Mesendoderm (in vitro differentiated cells): Measurements from ENCODE around the gene SLC35C1.
A peak's percentile ranks its signal among the peaks of the same experiment; 100 is the strongest.
"Not testable (repeated sequence)": the region's sequence is repeated elsewhere in the genome, so short reads cannot be mapped to it uniquely, and the experiment has no call there.

ENCODE experiments used
- DNase-seq: peaks from one replicate; pipeline ENCODE4 v3.0.0; 2013
- H2AK5ac ChIP-seq: 2 replicates; pipeline ENCODE4 v1.6.1; 2013; ENCODE audit warnings: low read length, inconsistent platforms
- H2BK120ac ChIP-seq: 2 replicates; pipeline ENCODE4 v1.6.1; 2013; ENCODE audit warnings: low read depth, mild to moderate bottlenecking, low read length, moderate library complexity, mixed read lengths
- H2BK15ac ChIP-seq: replicated peaks from 2 replicates; pipeline ENCODE4 v1.6.1; 2013; ENCODE audit warnings: low read depth, mild to moderate bottlenecking, moderate library complexity
- H2BK5ac ChIP-seq: 2 replicates; pipeline ENCODE4 v1.6.1; 2013; ENCODE audit warnings: low read length, inconsistent platforms
- H3K18ac ChIP-seq: 2 replicates; pipeline ENCODE4 v1.6.1; 2013; ENCODE audit warnings: mild to moderate bottlenecking, low read length, mixed read lengths
- H3K23ac ChIP-seq: one replicate; pipeline ENCODE4 v1.6.1; 2013; ENCODE audit warnings: low read length
- H3K27ac ChIP-seq: 2 replicates; pipeline ENCODE4 v1.5.1; 2013; ENCODE audit warnings: low read depth, mild to moderate bottlenecking, inconsistent platforms, low read length, moderate library complexity
- H3K27me3 ChIP-seq: 2 replicates; pipeline ENCODE4 v1.6.1; 2013; ENCODE audit warnings: low read length, control low read depth, mild to moderate bottlenecking, inconsistent platforms; ENCODE audit not compliant: insufficient read depth, poor library complexity
- H3K36me3 ChIP-seq: 2 replicates; pipeline ENCODE4 v1.6.1; 2013; ENCODE audit warnings: low read length, inconsistent platforms; ENCODE audit not compliant: control insufficient read depth, insufficient read depth
- H3K4ac ChIP-seq: one replicate; pipeline ENCODE4 v1.6.1; 2013; ENCODE audit warnings: low read depth, mild to moderate bottlenecking, low read length, moderate library complexity
- H3K4me1 ChIP-seq: 2 replicates; pipeline ENCODE4 v1.6.1; 2013; ENCODE audit warnings: low read depth, low read length, inconsistent platforms; ENCODE audit not compliant: control insufficient read depth
- H3K4me2 ChIP-seq: 2 replicates; pipeline ENCODE4 v1.6.1; 2013; ENCODE audit warnings: low read length
- H3K4me3 ChIP-seq: 2 replicates; pipeline ENCODE4 v1.5.1; 2013; ENCODE audit warnings: mild to moderate bottlenecking, low read length
- H3K56ac ChIP-seq: one replicate; pipeline ENCODE4 v1.6.1; 2013; ENCODE audit warnings: low read length
- H3K79me1 ChIP-seq: 2 replicates; pipeline ENCODE4 v1.6.1; 2013; ENCODE audit warnings: low read length, inconsistent platforms
- H3K79me2 ChIP-seq: 2 replicates; pipeline ENCODE4 v1.6.1; 2013; ENCODE audit warnings: mild to moderate bottlenecking, low read length; ENCODE audit not compliant: control insufficient read depth, insufficient read depth
- H3K9ac ChIP-seq: 2 replicates; pipeline ENCODE4 v1.6.1; 2013; ENCODE audit warnings: low read length, inconsistent platforms
- H4K5ac ChIP-seq: one replicate; pipeline ENCODE4 v1.6.1; 2013; ENCODE audit warnings: low read length
- H4K8ac ChIP-seq: one replicate; pipeline ENCODE4 v1.6.1; 2013; ENCODE audit warnings: low read depth, mild to moderate bottlenecking, control low read depth, low read length, moderate library complexity
- WGBS: extraction: QIAGEN DNeasy Blood & Tissue Kit; methylation state at CpG from one replicate; pipeline ENCODE4 v1.1.7; 2013; ENCODE audit warnings: low lambda C conversion rate, missing lambda C conversion rate; ENCODE audit not compliant: insufficient coverage; ENCODE audit errors: extremely low coverage; 5-methylcytosine and 5-hydroxymethylcytosine counted together

SLC35C1 gene

DNA sequence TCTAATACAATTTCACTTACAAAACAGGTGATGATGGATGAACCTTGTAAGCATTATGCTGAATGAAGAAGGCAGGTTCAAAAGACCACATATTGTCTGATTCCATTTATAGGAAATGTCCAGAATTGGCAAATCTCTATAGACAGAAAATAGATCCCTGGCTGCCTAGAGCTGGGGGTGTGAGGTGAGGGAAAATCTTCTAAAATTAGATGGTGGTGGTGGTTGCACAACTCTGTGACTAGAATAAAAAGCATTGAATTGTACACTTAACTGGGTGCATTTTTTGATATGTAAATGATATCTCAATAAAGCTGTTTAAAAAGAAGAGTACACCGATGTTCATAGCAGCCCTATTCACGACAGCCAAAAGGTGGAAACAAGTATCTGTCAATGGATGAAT is 25.6 kb downstream of the SLC35C1 start:
- no CpG with 5 or more reads among the region's 2 CpGs for WGBS
- Histone ChIP-seq H3K56ac (no peak overlapping the region), H2BK5ac (no peak overlapping the region), H4K8ac (no peak overlapping the region), H3K9ac (no peak overlapping the region), H3K4me3 (no peak overlapping the region), H3K27me3 (no peaks in the 10 kb centered on the region), H2AK5ac (no peak overlapping the region), H3K4me1 (no peaks in the 10 kb centered on the region), H3K18ac (no peak overlapping the region), H3K23ac (no peak overlapping the region), H3K4ac (no peak overlapping the region), H3K79me1 (no peaks in the 10 kb centered on the region), H3K36me3 (no peaks in the 10 kb centered on the region), H3K27ac (no peak overlapping the region), H2BK15ac (no peak overlapping the region), H2BK120ac (no peak overlapping the region), H3K4me2 (no peak overlapping the region), H4K5ac (no peak overlapping the region), H3K79me2 (no peaks in the 10 kb centered on the region)
- DNase-seq, result no peak

- Histone ChIP-seq H3K36me3 (no peaks in the 10 kb centered on the region), H2AK5ac (no peak overlapping the region), H4K5ac (no peak overlapping the region), H3K4me2 (no peak overlapping the region), H2BK5ac (no peak overlapping the region), H3K23ac (no peak overlapping the region), H3K56ac (no peak overlapping the region), H4K8ac (no peak overlapping the region), H3K79me1 (no peaks in the 10 kb centered on the region), H3K18ac (no peak overlapping the region), H2BK120ac (no peak overlapping the region), H3K79me2 (no peaks in the 10 kb centered on the region), H3K4me1 (no peaks in the 10 kb centered on the region), H3K27ac (no peak overlapping the region), H3K4me3 (no peak overlapping the region), H3K27me3 (no peaks in the 10 kb centered on the region), H3K9ac (no peak overlapping the region), H2BK15ac (no peak overlapping the region), H3K4ac (no peak overlapping the region)
- no CpG with 5 or more reads among the region's 9 CpGs for WGBS
- DNase-seq, result peak; percentile 34
Measured at GRCh38 chr11:45832811-45833441, 28.0 kb downstream of the SLC35C1 start.

DNA sequence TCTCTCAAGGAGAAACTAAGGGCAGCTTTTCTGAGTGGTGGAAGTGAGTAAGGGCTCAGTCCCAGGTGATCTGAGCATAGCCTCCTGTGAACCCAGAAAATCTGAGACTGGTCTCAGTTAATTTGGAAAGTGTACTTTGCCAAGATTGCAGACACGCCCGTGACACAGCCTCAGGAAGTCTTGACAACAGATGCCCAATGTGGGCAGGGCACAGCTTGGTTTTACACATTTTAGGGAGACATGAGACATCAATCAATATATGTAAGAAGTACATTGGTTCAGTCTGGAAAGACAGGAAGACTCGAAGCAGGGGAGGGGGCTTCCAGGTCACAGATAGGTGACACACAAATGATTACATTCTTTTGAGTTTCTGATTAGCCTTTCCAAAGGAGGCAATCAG is 28.8 kb downstream of the SLC35C1 start:
- no peaks in the 10 kb centered on the region for H3K27me3 ChIP-seq
- no peak overlapping the region for H3K4me3 ChIP-seq
- H2BK5ac ChIP-seq, result no peak overlapping the region
- H3K9ac ChIP-seq, result no peak overlapping the region
- no peak overlapping the region for H3K56ac ChIP-seq
- no peak overlapping the region for H3K23ac ChIP-seq
- H2BK120ac ChIP-seq, result no peak overlapping the region
- no peaks in the 10 kb centered on the region for H3K79me1 ChIP-seq
- H3K4ac ChIP-seq, result no peak overlapping the region
- no CpG with 5 or more reads among the region's 3 CpGs for WGBS
- H4K5ac ChIP-seq, result no peak overlapping the region
- H3K27ac ChIP-seq, result no peak overlapping the region
- no peak overlapping the region for H2AK5ac ChIP-seq
- no peak overlapping the region for H2BK15ac ChIP-seq
- DNase-seq, result no peak
- no peak overlapping the region for H4K8ac ChIP-seq
- no peaks in the 10 kb centered on the region for H3K36me3 ChIP-seq
- H3K4me2 ChIP-seq, result no peak overlapping the region
- H3K18ac ChIP-seq, result no peak overlapping the region
- no peaks in the 10 kb centered on the region for H3K79me2 ChIP-seq
- no peaks in the 10 kb centered on the region for H3K4me1 ChIP-seq

DNA sequence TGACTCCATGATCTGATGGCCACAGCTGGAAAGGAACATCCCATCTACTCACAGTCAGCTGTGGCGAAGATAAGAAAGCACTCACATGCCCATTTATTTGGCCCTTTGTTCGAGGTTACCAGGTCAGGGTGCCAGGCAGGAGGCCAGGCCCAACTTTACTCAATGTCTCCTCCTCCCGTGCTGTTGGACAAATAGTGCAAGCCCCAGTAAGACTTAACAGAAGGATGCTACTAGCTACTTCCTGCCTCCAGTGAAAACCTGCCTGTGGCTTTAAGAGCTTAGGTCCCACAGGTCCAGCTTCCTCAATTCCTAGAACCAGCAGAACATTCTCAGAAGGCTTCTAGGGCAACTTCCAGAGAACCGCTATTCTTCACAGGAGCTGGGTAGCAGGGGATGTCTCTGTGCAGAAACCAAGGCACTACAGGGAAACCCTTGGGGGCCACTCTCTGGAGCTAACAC is 29.4 kb downstream of the SLC35C1 start:
- Histone ChIP-seq H3K9ac (no peak overlapping the region), H3K36me3 (no peaks in the 10 kb centered on the region), H3K79me2 (no peaks in the 10 kb centered on the region), H3K18ac (no peak overlapping the region), H3K79me1 (no peaks in the 10 kb centered on the region), H2AK5ac (no peak overlapping the region), H3K27me3 (no peaks in the 10 kb centered on the region), H3K23ac (no peak overlapping the region), H3K27ac (no peak overlapping the region), H3K4ac (no peak overlapping the region), H3K56ac (no peak overlapping the region), H2BK5ac (no peak overlapping the region), H2BK15ac (no peak overlapping the region), H3K4me2 (no peak overlapping the region), H3K4me3 (no peak overlapping the region), H3K4me1 (no peaks in the 10 kb centered on the region), H4K8ac (no peak overlapping the region), H2BK120ac (no peak overlapping the region), H4K5ac (no peak overlapping the region)
- no peak for DNase-seq
- no CpG with 5 or more reads among the region's 4 CpGs for WGBS

GRCh38 chr11:45839204-45839603 is 34.3 kb downstream of the SLC35C1 start:
- Histone ChIP-seq H3K27ac (no peak overlapping the region), H2BK5ac (no peak overlapping the region), H2BK15ac (no peak overlapping the region), H3K18ac (no peak overlapping the region), H3K23ac (no peak overlapping the region), H2AK5ac (no peak overlapping the region), H3K36me3 (no peaks in the 10 kb centered on the region), H3K4me3 (no peak overlapping the region), H3K4ac (no peak overlapping the region), H2BK120ac (no peak overlapping the region), H3K56ac (no peak overlapping the region), H3K9ac (no peak overlapping the region), H3K79me2 (no peaks in the 10 kb centered on the region), H3K4me1 (no peaks in the 10 kb centered on the region), H3K79me1 (no peaks in the 10 kb centered on the region), H4K8ac (no peak overlapping the region), H3K4me2 (no peak overlapping the region), H3K27me3 (no peaks in the 10 kb centered on the region), H4K5ac (no peak overlapping the region)
- DNase-seq, result no peak
- no CpG with 5 or more reads among the region's 6 CpGs for WGBS

DNA sequence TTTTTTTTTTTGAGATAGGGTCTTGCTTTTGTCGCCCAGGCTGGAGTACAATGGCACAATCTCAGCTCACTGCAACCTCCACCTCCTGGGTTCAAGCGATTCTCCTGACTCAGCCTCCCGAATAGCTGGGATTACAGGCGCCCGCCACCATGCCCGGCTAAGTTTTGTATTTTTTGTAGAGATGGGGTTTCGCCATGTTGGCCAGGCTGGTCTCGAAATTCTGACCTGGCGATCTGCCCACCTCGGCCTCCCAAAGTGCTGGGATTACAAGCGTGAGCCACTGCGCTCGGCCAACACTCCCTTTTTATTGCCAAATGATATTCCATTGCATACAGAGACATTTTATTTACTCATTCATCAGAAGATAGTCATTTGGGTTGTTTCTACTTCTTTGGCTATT is 35.3 kb downstream of the SLC35C1 start:
- H2AK5ac ChIP-seq, H3K4ac ChIP-seq, H3K27ac ChIP-seq, H3K4me3 ChIP-seq, H4K5ac ChIP-seq, H3K27me3 ChIP-seq, H3K4me1 ChIP-seq, H3K18ac ChIP-seq, H2BK120ac ChIP-seq, H3K36me3 ChIP-seq, H3K4me2 ChIP-seq, H3K79me1 ChIP-seq, H2BK5ac ChIP-seq, H3K23ac ChIP-seq, H3K79me2 ChIP-seq, H2BK15ac ChIP-seq, H3K56ac ChIP-seq, H4K8ac ChIP-seq, DNase-seq, H3K9ac ChIP-seq: not testable (repeated sequence)
- no CpG with 5 or more reads among the region's 13 CpGs for WGBS
